ENCODE results near the gene RARA. TPM values are rescaled to one million over a fixed set of nuclear protein-coding genes. Genes with fewer than 3 reads are reported as not detected.

RARA gene
- total RNA-seq, 2 donors from 2014 or later: 28.5 to 51.7 TPM

DNA sequence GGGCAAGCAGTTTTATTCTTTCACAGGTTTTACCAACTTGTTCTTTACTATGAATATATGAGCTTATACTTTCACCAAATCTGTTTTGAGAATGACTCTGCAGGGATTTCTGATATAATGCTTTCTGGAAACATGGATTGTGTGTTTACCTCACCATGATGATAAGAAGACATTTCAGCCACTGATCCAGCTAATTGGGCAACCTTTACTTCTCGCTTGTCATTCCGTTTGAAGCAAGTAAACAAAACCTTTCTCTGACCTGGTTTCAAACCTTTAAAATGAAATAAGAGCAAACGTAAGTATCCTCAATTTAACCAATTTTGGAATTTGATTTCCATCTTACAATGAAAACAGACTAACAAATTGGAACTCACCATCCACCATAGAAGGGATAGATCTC lies 95.0 kb downstream of the RARA start:
- H3K27me3 ChIP-seq: no peaks in the 10 kb centered on the region
- TF ChIP-seq, protein P1, sequence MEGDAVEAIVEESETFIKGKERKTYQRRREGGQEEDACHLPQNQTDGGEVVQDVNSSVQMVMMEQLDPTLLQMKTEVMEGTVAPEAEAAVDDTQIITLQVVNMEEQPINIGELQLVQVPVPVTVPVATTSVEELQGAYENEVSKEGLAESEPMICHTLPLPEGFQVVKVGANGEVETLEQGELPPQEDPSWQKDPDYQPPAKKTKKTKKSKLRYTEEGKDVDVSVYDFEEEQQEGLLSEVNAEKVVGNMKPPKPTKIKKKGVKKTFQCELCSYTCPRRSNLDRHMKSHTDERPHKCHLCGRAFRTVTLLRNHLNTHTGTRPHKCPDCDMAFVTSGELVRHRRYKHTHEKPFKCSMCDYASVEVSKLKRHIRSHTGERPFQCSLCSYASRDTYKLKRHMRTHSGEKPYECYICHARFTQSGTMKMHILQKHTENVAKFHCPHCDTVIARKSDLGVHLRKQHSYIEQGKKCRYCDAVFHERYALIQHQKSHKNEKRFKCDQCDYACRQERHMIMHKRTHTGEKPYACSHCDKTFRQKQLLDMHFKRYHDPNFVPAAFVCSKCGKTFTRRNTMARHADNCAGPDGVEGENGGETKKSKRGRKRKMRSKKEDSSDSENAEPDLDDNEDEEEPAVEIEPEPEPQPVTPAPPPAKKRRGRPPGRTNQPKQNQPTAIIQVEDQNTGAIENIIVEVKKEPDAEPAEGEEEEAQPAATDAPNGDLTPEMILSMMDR (IDR thresholded peaks at IDR 0.05): no peak
- no peaks in the 10 kb centered on the region for H3K9me3 ChIP-seq
- no peaks in the 10 kb centered on the region for H3K4me1 ChIP-seq
- no peak overlapping the region for H3K27ac ChIP-seq
- H3K36me3 ChIP-seq: no peaks in the 10 kb centered on the region
- H3K4me3 ChIP-seq: no peak overlapping the region
- no peak for DNase-seq (ENCODE audit: low spot score)

Other genes starting within 250 kb of the RARA start
- 10 to 100 TPM; 60.3 to 69.0 TPM for gene THRA, start 246.2 kb upstream of the RARA start, total RNA-seq
- 1 to 10 TPM; 8.3 to 9.9 TPM for gene NR1D1, start 208.6 kb upstream of the RARA start, total RNA-seq
- 10 to 100 TPM; 42.2 to 52.5 TPM for gene MSL1, start 187.2 kb upstream of the RARA start, total RNA-seq
- gene CASC3, start 168.6 kb upstream of the RARA start, total RNA-seq: 10 to 100 TPM; 26.0 to 35.5 TPM
- 1 to 10 TPM; 1.6 to 2.9 TPM for gene RAPGEFL1, start 131.7 kb upstream of the RARA start, total RNA-seq
- 1 to 10 TPM; 5.0 to 8.5 TPM for gene WIPF2, start 89.9 kb upstream of the RARA start, total RNA-seq
- gene CDC6, start 21.3 kb upstream of the RARA start, total RNA-seq: 1 to 10 TPM in 1 of 2 donors, under 1 TPM in 1; 0.44 to 1.0 TPM
- gene GJD3, start 55.6 kb downstream of the RARA start, total RNA-seq: 1 to 10 TPM in 1 of 2 donors, not detected in 1; 1.6 TPM
- 1 to 10 TPM in 1 of 2 donors, under 1 TPM in 1; 0.31 to 3.7 TPM for gene TOP2A, start 108.7 kb downstream of the RARA start, total RNA-seq
- 100 to 1,000 TPM in 1 of 2 donors, 10 to 100 TPM in 1; 81.0 to 237 TPM for gene IGFBP4, start 134.3 kb downstream of the RARA start, total RNA-seq
- not detected for gene TNS4, start 192.4 kb downstream of the RARA start, total RNA-seq